GM12878 (cell line): Measurements from ENCODE around the gene PHF1. TPM values are rescaled to one million over a fixed set of nuclear protein-coding genes. Genes with fewer than 3 reads are reported as not detected.

Source experiments
- ATAC-seq: fragments of 200-7000 bp; cut with Tn5 transposase; 3 replicates; pipeline ENCODE4 v1.9.1; 2020; ENCODE audit warnings: mild to moderate bottlenecking, moderate library complexity
- BruUV-seq: library from RNA; stranded (reverse); fragments of 400-500 nt; replicated peaks from 2 replicates; lab custom pipeline; 2021; lab: Mats Ljungman, UMichigan
- CTCF ChIA-PET: fragments of 300-600 bp; sonication (Branson Sonifier 250); formaldehyde crosslinking; extraction: SDS; loops from one replicate; lab custom pipeline; 2021; ENCODE audit warnings: inconsistent platforms; lab: Yijun Ruan, JAX
- POLR2A ChIA-PET: fragments of 350-600 bp; formaldehyde crosslinking; extraction: SDS; loops from one replicate; lab custom pipeline; 2021; ENCODE audit warnings: inconsistent platforms; lab: Charles Lee
- RAD21 ChIA-PET: fragments of 300-600 bp; sonication (Branson Sonifier 250); formaldehyde crosslinking; loops from one replicate; lab custom pipeline; 2023; ENCODE audit warnings: antibody characterized with exemption; ENCODE audit not compliant: unreplicated experiment; lab: Charles Lee
- SMC1A ChIA-PET: fragments of 300-600 bp; sonication (Branson Sonifier 250); formaldehyde crosslinking; loops from one replicate; lab custom pipeline; 2023; ENCODE audit not compliant: unreplicated experiment, uncharacterized antibody; lab: Charles Lee
- DNase-seq: peaks from one replicate; pipeline ENCODE4 v3.0.0-alpha.2; 2011; ENCODE audit warnings: low read depth, low spot score
- FAIRE-seq: peaks from 3 replicates; lab custom pipeline; 2011; peaks lifted over from hg19 to GRCh38; lab: Jason Lieb, UNC
- H2AFZ ChIP-seq: 2 replicates; pipeline ENCODE4 v1.6.0; 2011; ENCODE audit warnings: low read depth, low read length, control low read depth; ENCODE audit not compliant: control insufficient read depth
- H3K27ac ChIP-seq: 2 replicates; pipeline ENCODE4 v1.5.1; 2011; ENCODE audit warnings: control low read depth; ENCODE audit not compliant: control insufficient read depth, insufficient read depth
- H3K27me3 ChIP-seq, 2 experiments: replicated peaks in 1 of 2; 2 replicates each; pipeline versions ENCODE4 v1.6.0 to v1.6.1; 2011; ENCODE audit warnings: low read length in 1 of 2; ENCODE audit not compliant: control insufficient read depth in 2 of 2, insufficient read depth in 2 of 2
- H3K36me3 ChIP-seq, 2 experiments: 2 replicates each; pipeline ENCODE4 v1.5.1; 2011; ENCODE audit warnings: low read length in 1 of 2; ENCODE audit not compliant: control insufficient read depth in 2 of 2, insufficient read depth in 2 of 2
- H3K4me1 ChIP-seq: 2 replicates; pipeline ENCODE4 v1.6.1; 2011; ENCODE audit warnings: mild to moderate bottlenecking, low read length, moderate library complexity, mixed read lengths; ENCODE audit not compliant: control insufficient read depth, insufficient read depth
- H3K4me2 ChIP-seq: 2 replicates; pipeline ENCODE4 v1.6.0; 2011; ENCODE audit warnings: control low read depth; ENCODE audit not compliant: control insufficient read depth, insufficient read depth
- H3K4me3 ChIP-seq: fragments of 200-600 bp; sonication (generic); 2 replicates; pipeline ENCODE4 v1.5.1; 2016
- H3K79me2 ChIP-seq: 2 replicates; pipeline ENCODE4 v1.6.0; 2011; ENCODE audit warnings: low read length; ENCODE audit not compliant: control insufficient read depth, insufficient read depth
- H3K9ac ChIP-seq: 2 replicates; pipeline ENCODE4 v1.8.0; 2011; ENCODE audit warnings: low read length, control low read depth, mixed read lengths; ENCODE audit not compliant: control insufficient read depth, insufficient read depth
- H3K9me3 ChIP-seq: replicated peaks from 3 replicates; pipeline ENCODE4 v1.5.1; 2011; ENCODE audit warnings: mild to moderate bottlenecking, low read length; ENCODE audit not compliant: control insufficient read depth, insufficient read depth
- H4K20me1 ChIP-seq: 2 replicates; pipeline ENCODE4 v1.6.0; 2011; ENCODE audit not compliant: control insufficient read depth, insufficient read depth
- BCL11A ChIP-seq: IDR thresholded peaks from 2 replicates; pipeline ENCODE4 v1.6.1; 2011; ENCODE audit warnings: low read depth, low read length
- BMI1 ChIP-seq: fragments of 450-650 bp; IDR thresholded peaks from 2 replicates; pipeline ENCODE4 v1.6.1; 2016; ENCODE audit warnings: mild to moderate bottlenecking, moderate library complexity, borderline replicate concordance
- CBX3 ChIP-seq: fragments of 200-600 bp; sonication (generic); IDR thresholded peaks from 2 replicates; pipeline ENCODE4 v1.6.1; 2016; ENCODE audit warnings: low read depth, borderline replicate concordance
- IRF4 ChIP-seq: IDR thresholded peaks from 2 replicates; pipeline ENCODE4 v1.6.1; 2011; ENCODE audit warnings: low read depth, low read length
- KAT2A ChIP-seq: conservative IDR thresholded peaks from 2 replicates; pipeline ENCODE4 v1.6.1; 2011; ENCODE audit warnings: low read depth, low read length; ENCODE audit not compliant: control insufficient read depth
- MXI1 ChIP-seq: fragments of 150-350 bp; IDR thresholded peaks from 2 replicates; pipeline ENCODE4 v1.6.1; 2011; ENCODE audit warnings: low read depth, mild to moderate bottlenecking, inconsistent platforms, low read length, improper control_type of control experiment
- NFYB ChIP-seq: IDR thresholded peaks from 2 replicates; pipeline ENCODE4 v1.6.1; 2011; ENCODE audit warnings: low read depth, mild to moderate bottlenecking, low read length, improper control_type of control experiment, moderate library complexity; ENCODE audit not compliant: insufficient read depth
- PML ChIP-seq: IDR thresholded peaks from 2 replicates; pipeline ENCODE4 v1.6.1; 2012; ENCODE audit warnings: low read length, inconsistent platforms
- RAD21 ChIP-seq: IDR thresholded peaks from 2 replicates; pipeline ENCODE4 v1.6.1; 2011; ENCODE audit warnings: mild to moderate bottlenecking, low read depth, low read length, moderate library complexity; ENCODE audit not compliant: insufficient read depth
- RFX5 ChIP-seq: IDR thresholded peaks from 2 replicates; pipeline ENCODE4 v1.6.1; 2011; ENCODE audit warnings: low read depth, low read length, improper control_type of control experiment
- SIN3A ChIP-seq: IDR thresholded peaks from 2 replicates; pipeline ENCODE4 v1.6.1; 2012; ENCODE audit warnings: low read depth, low read length, improper control_type of control experiment
- SMAD5 ChIP-seq: IDR thresholded peaks from 2 replicates; pipeline ENCODE4 v1.6.1; 2016; ENCODE audit warnings: antibody characterized with exemption, low read depth
- STAT3 ChIP-seq: IDR thresholded peaks from 2 replicates; pipeline ENCODE4 v1.6.1; 2011; ENCODE audit warnings: low read depth, low read length, improper control_type of control experiment
- WGBS: methylation state at CpG from one replicate; pipeline ENCODE4 v1.1.6; 2016; ENCODE audit warnings: low lambda C conversion rate; ENCODE audit not compliant: insufficient replicate concordance, insufficient coverage; ENCODE audit errors: missing lambda C conversion rate; 5-methylcytosine and 5-hydroxymethylcytosine counted together
- in situ Hi-C: fragments of 300-500 bp; cut with MboI; formaldehyde crosslinking; loops from 9 replicates; pipeline ENCODE4 v1.14.3; 2018; ENCODE audit warnings: mixed read lengths
- intact Hi-C: fragments of 100-400 bp; cut with micrococcal nuclease; formaldehyde crosslinking; loops from one replicate; pipeline ENCODE4 v1.14.2; 2022; ENCODE audit not compliant: unreplicated experiment
- polyA plus RNA-seq, 11 experiments: library from polyadenylated mRNA; depleted of rRNA in 4 of 11; unstranded in 6 of 11; stranded (reverse) in 5 of 11; fragments of >200 nt; fragmentation: Nextera tagmentation in 4 of 11; fragmentation: Illumina TruSeq in 1 of 11; extraction: Ambion mirVana in 4 of 11; extraction: Trizol in 1 of 11; gene quantifications; 1 replicate in 1 of 11; 2 replicates in 10 of 11; pipeline versions ENCODE4 v1.2.1 to v1.2.3, GENCODE V29; 2011 to 2016; ENCODE audit warnings: inconsistent platforms in 2 of 11, missing spikeins in 2 of 11, low read depth in 1 of 11
- total RNA-seq, 4 experiments: library from RNA; depleted of rRNA in 3 of 4; stranded (reverse); fragments of >200 nt in 3 of 4; fragmentation: Illumina TruSeq in 1 of 4; extraction: Trizol in 1 of 4; gene quantifications; 2 replicates each; pipeline versions ENCODE4 v1.2.1 to v1.2.3, GENCODE V29; 2013 to 2021
- TF ChIP-seq, protein P1 (sequence below): fragments of 450-650 bp; IDR thresholded peaks from 2 replicates; pipeline ENCODE4 v1.6.1; 2016; ENCODE audit warnings: mild to moderate bottlenecking, moderate library complexity, borderline replicate concordance
- TF ChIP-seq, protein P2 (sequence below): IDR thresholded peaks from 2 replicates; pipeline ENCODE4 v1.6.1; 2012; ENCODE audit warnings: low read depth, low read length, improper control_type of control experiment
- TF ChIP-seq, protein P3 (sequence below): fragments of 450-650 bp; IDR thresholded peaks from 2 replicates; pipeline ENCODE4 v1.6.1; 2016; ENCODE audit warnings: mild to moderate bottlenecking

Gene PHF1
- total and polyA plus RNA-seq, 10 of the 15 experiments (the other 5 are each of a cell fraction or from before 2014, with no cell fraction given): 1.3 to 17.8 (median 6.2) TPM

DNA sequence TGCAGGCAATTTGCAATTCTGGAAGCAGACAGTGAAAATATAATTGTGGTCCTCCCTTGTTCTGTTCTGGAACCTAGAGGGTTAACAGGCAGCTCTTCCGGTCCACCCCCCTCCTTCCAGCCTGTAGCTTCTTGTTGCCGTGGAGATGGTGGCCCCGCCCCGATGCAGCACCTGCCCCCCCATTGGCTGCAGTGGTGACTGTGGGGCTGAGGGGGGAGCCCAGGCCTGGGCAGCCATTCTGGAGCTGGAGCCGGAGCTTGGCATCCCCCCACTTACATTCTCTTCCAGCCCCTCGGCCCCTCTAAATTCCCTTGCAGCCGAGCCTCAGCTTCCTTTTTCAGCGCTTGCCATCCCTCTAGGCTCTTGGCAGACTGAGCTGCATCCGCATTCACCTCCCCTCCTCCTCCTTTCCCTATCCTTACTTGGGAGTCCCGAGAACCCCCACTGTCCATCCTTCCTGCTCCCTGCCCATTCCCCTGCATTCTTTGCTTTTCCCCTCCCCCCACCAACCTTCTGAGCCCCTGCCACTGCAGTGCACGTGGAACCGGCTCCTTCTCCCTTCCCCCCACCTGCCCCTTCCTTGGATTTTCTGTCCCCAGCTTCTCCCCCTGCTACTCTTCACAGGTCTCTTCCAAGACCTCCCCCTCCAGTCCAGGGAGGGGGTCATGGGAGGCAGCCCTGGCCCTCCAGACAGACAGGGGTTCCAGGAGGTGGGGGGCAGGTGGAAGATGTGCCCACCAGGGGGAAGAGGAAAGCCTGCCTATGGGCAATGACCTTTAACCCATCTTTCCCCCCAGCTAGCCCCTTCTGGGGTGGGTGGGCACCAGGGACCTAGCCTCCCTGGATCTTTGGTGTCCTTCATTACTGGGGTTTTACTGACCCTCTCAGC lies 20.4 kb downstream of the PHF1 start:
- POLR2A ChIA-PET: interaction anchor here (0.6 to 1.8 kb wide), 12 partner anchors 11 to 1252 kb away, joined by 3 to 11 read pairs (median 3); partner anchors contain the start of genes BAK1, CUTA, RPS18 and SYNGAP1
- RAD21 ChIA-PET: interaction anchor here (0.6 to 2.6 kb wide), 9 partner anchors 13 to 189 kb away, joined by 3 to 10 read pairs (median 4); partner anchors contain the start of genes CUTA, ITPR3, PFDN6 and WDR46
- Histone ChIP-seq H2AFZ (no peak overlapping the region; the same call in 1 of the 2 replicates), H3K4me3 (peak overlapping the region; percentile 80), H3K9ac (peak overlapping the region; percentile 35), H4K20me1 (no peaks in the 10 kb centered on the region), H3K4me1 (peaks cover 47% of the 10 kb centered on the region), H3K9me3 (no peaks in the 10 kb centered on the region), H3K4me2 (peak overlapping the region; percentile 93), H3K79me2 (peaks cover 6% of the 10 kb centered on the region), H3K27ac (peak overlapping the region; percentile 36; the same call in 1 of the 2 replicates), H3K27me3 (no peaks in the 10 kb centered on the region), H3K36me3 (no peaks in the 10 kb centered on the region)
- intact Hi-C loops: no loop called here
- in situ Hi-C loops: no loop called here
- no peak for DNase-seq
- no TSS peak for BruUV-seq
- ATAC-seq: peak; percentile 85
- peak; percentile 73 for FAIRE-seq
- 9% methylated on average over 10 of the region's 12 CpGs for WGBS
- SMC1A ChIA-PET: interaction anchor here (0.6 to 1.7 kb wide), 15 partner anchors 12 to 160 kb away, joined by 3 to 8 read pairs (median 3); partner anchors contain the start of genes B3GALT4, RPS18, VPS52 and ZBTB22
- CTCF ChIA-PET: interaction anchor here (0.6 to 1.6 kb wide), 15 partner anchors 13 to 176 kb away, joined by 3 to 9 read pairs (median 3); partner anchors contain the start of genes CUTA and ZBTB9
- TF ChIP-seq SMAD5: no peak
- TF ChIP-seq IRF4: no peak
- peak; percentile 74 for TF ChIP-seq NFYB
- TF ChIP-seq RAD21: no peak
- no peak for TF ChIP-seq KAT2A
- peak; percentile 61; the same call in 1 of the 2 replicates for TF ChIP-seq SIN3A
- TF ChIP-seq, protein P1, sequence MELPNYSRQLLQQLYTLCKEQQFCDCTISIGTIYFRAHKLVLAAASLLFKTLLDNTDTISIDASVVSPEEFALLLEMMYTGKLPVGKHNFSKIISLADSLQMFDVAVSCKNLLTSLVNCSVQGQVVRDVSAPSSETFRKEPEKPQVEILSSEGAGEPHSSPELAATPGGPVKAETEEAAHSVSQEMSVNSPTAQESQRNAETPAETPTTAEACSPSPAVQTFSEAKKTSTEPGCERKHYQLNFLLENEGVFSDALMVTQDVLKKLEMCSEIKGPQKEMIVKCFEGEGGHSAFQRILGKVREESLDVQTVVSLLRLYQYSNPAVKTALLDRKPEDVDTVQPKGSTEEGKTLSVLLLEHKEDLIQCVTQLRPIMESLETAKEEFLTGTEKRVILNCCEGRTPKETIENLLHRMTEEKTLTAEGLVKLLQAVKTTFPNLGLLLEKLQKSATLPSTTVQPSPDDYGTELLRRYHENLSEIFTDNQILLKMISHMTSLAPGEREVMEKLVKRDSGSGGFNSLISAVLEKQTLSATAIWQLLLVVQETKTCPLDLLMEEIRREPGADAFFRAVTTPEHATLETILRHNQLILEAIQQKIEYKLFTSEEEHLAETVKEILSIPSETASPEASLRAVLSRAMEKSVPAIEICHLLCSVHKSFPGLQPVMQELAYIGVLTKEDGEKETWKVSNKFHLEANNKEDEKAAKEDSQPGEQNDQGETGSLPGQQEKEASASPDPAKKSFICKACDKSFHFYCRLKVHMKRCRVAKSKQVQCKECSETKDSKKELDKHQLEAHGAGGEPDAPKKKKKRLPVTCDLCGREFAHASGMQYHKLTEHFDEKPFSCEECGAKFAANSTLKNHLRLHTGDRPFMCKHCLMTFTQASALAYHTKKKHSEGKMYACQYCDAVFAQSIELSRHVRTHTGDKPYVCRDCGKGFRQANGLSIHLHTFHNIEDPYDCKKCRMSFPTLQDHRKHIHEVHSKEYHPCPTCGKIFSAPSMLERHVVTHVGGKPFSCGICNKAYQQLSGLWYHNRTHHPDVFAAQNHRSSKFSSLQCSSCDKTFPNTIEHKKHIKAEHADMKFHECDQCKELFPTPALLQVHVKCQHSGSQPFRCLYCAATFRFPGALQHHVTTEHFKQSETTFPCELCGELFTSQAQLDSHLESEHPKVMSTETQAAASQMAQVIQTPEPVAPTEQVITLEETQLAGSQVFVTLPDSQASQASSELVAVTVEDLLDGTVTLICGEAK: peak; percentile 39; the same call in 1 of the 2 replicates
- TF ChIP-seq PML: no peak
- TF ChIP-seq RFX5: 0 out of 2 replicates have a peak, but pooled peaks have one; percentile 12
- TF ChIP-seq BMI1: peak; percentile 83
- TF ChIP-seq STAT3: no peak
- TF ChIP-seq, protein P2, sequence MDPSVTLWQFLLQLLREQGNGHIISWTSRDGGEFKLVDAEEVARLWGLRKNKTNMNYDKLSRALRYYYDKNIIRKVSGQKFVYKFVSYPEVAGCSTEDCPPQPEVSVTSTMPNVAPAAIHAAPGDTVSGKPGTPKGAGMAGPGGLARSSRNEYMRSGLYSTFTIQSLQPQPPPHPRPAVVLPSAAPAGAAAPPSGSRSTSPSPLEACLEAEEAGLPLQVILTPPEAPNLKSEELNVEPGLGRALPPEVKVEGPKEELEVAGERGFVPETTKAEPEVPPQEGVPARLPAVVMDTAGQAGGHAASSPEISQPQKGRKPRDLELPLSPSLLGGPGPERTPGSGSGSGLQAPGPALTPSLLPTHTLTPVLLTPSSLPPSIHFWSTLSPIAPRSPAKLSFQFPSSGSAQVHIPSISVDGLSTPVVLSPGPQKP: peak; percentile 79
- TF ChIP-seq BCL11A: no peak
- peak; percentile 64 for TF ChIP-seq MXI1
- TF ChIP-seq CBX3: no peak
- TF ChIP-seq, protein P3, sequence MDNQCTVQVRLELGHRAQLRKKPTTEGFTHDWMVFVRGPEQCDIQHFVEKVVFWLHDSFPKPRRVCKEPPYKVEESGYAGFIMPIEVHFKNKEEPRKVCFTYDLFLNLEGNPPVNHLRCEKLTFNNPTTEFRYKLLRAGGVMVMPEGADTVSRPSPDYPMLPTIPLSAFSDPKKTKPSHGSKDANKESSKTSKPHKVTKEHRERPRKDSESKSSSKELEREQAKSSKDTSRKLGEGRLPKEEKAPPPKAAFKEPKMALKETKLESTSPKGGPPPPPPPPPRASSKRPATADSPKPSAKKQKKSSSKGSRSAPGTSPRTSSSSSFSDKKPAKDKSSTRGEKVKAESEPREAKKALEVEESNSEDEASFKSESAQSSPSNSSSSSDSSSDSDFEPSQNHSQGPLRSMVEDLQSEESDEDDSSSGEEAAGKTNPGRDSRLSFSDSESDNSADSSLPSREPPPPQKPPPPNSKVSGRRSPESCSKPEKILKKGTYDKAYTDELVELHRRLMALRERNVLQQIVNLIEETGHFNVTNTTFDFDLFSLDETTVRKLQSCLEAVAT: 0 out of 2 replicates have a peak, but pooled peaks have one; percentile 21
